RWPE1 (cell line): ENCODE measurements around the gene TLR9.
A peak's percentile ranks its signal among the peaks of the same experiment; 100 is the strongest.

ENCODE experiments used
- CTCF ChIA-PET: fragments of 350-600 bp; sonication (Branson Sonifier 250); formaldehyde crosslinking; extraction: SDS; loops from one replicate; lab custom pipeline; 2021; lab: Yijun Ruan, JAX
- POLR2A ChIA-PET: fragments of 400-600 bp; formaldehyde crosslinking; extraction: SDS; loops from one replicate; lab custom pipeline; 2020; ENCODE audit warnings: antibody characterized with exemption; ENCODE audit not compliant: low non-redundant PET; lab: Yijun Ruan, JAX
- DNase-seq: peaks from one replicate; pipeline ENCODE4 v3.0.0; 2012; ENCODE audit warnings: low spot score
- H3K27ac ChIP-seq: fragments of 450-650 bp; 2 replicates; pipeline ENCODE4 v1.5.1; 2017
- TF ChIP-seq, protein P1 (sequence below): fragments of 450-650 bp; conservative IDR thresholded peaks from 2 replicates; pipeline ENCODE4 v1.5.1; 2017; ENCODE audit warnings: low read depth, mild to moderate bottlenecking

The TLR9 gene

DNA sequence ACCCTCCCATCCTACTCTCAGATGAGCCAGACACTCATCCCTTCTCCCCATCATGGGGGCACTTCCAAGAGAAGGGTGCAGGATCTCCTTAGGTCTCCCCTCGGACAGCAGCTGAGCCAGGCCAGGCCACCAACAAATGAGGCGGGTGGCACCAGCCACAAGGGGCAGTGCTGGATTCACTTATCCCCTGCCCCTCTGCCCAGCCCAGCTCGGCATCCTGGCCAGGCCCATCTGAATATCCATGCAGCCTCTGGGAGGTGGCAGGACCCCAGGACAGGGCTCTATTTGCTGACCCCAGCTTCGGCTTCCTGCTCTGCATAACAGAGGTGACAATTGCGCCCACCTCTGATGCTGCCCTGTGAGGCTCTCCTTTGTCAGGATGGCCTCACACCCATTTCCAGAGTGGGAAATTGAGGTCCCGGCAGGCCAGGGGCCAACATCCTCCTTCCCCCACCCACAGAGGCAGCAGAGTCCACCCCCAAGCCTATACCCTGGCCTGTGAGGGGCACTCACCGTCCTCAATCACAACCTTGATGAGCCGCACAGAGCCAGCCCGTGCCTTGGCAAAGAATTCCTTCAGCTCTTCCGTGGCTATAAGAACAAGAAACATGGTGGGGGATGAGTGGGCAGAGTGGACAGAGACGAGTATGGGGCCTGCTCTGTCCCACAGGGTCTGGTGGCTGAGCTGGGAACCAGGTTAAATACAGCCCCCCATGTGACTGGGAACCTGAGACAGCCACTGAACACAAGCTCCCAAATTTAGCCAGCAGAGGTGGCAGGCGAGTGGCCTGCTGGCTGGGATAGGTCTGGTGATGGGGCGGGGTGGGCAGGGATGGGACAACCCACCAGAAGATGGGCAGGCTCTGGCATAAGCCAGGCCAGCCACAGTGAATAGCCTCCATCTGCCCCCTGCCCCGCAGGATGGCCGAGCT is 9.3 kb upstream of the TLR9 start:
- H3K27ac ChIP-seq, result peak overlapping the region; percentile 95
- TF ChIP-seq, protein P1, sequence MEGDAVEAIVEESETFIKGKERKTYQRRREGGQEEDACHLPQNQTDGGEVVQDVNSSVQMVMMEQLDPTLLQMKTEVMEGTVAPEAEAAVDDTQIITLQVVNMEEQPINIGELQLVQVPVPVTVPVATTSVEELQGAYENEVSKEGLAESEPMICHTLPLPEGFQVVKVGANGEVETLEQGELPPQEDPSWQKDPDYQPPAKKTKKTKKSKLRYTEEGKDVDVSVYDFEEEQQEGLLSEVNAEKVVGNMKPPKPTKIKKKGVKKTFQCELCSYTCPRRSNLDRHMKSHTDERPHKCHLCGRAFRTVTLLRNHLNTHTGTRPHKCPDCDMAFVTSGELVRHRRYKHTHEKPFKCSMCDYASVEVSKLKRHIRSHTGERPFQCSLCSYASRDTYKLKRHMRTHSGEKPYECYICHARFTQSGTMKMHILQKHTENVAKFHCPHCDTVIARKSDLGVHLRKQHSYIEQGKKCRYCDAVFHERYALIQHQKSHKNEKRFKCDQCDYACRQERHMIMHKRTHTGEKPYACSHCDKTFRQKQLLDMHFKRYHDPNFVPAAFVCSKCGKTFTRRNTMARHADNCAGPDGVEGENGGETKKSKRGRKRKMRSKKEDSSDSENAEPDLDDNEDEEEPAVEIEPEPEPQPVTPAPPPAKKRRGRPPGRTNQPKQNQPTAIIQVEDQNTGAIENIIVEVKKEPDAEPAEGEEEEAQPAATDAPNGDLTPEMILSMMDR, result no peak
- CTCF ChIA-PET, result interaction anchor here (0.7 kb wide), 1 partner anchor 52 kb away, joined by 3 read pairs; no protein-coding TSS in a partner anchor
- POLR2A ChIA-PET, result interaction anchor here (0.5 to 0.9 kb wide), 2 partner anchors 21 to 64 kb away, joined by 3 to 4 read pairs; no protein-coding TSS in a partner anchor
- no peak for DNase-seq

DNA sequence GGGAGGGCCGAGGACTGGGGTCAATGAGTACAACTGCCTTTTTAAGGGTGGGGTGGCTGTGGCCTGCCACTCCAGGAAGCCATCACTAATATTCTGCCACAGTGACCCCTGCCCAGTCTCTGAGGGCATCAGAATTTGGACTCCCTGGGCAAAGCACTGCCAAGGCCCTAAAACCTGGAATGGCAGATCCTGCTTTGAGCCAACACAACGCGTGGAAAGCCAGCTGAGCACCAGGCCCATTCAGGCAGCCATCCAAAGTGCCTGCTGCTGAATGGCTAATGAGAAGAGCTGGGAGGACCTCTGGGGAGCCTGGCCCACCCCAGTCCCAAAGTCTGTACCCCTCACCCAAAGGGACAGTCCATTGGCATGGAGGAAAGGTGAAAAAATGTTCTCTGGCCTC is 8.5 kb upstream of the TLR9 start:
- POLR2A ChIA-PET, result no interaction called here
- CTCF ChIA-PET, result interaction anchor here (0.5 kb wide), 1 partner anchor 105 kb away, joined by 4 read pairs; no protein-coding TSS in a partner anchor
- DNase-seq, result no peak
- peak overlapping the region; percentile 95 for H3K27ac ChIP-seq
- TF ChIP-seq, protein P1, result no peak

DNA sequence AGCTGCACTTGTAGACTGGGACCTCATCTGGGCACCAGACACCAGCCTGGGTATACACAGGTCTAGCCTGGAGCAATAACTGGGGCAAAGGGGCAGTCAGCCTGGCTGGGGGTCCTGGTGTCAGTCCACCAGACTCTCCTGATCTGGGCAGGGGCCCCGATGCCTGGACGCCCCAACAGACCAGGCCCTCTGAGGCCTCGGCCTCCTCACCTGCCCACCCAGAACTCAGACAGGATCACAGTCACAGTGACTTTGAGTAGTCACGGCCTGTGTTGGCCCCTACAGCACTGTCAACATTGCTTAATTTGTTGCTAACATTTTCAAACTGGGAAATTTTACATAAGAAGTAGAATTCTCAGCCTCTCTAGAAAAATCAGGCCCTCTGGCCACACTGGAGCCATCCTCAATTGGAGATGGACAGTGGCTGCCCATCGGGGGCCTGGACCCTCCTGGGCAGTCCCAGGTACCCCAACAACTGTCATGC is 7.7 kb upstream of the TLR9 start:
- H3K27ac ChIP-seq, result peak overlapping the region; percentile 95
- no peak for DNase-seq
- POLR2A ChIA-PET, result no interaction called here
- TF ChIP-seq, protein P1, result no peak
- CTCF ChIA-PET, result interaction anchor here (0.7 kb wide), 1 partner anchor 11 kb away, joined by 3 read pairs; no protein-coding TSS in a partner anchor

DNA sequence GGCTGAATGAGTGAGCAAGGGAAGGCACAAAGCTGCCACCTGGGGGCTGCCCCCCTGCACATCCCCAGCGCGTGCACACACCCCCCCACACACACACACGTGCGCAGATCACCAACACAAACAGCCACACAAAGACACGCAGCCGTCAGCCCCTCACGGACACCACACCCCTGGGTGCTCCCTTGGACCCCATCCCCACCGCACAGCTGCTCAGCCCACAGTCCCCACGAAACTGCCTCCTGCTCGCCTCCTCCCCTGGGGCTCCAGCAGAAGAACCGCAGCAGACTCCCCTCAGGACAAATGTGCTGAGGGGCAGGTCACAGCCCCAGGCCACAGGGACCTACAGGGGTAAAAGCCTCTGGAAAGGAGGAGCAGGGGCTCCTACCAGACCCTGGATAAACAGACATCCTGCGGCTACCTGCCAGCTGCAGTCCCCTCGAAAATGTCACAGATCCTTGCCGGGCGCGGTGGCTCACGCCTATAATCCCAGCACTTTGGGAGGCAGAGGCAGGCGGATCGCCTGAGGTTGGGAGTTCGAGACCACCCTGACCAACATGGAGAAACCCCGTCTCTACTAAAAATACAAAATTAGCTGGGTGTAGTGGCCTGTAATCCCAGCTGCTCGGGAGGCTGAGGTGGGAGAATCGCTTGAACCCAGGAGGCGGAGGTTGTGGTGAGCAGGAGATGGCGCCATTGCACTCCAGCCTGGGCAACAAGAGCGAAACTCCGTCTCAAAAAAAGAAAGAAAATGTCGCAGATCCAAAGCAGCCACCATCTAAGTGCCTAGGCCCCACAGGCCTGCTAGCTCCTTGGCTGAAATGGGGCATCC is 7.0 kb upstream of the TLR9 start:
- H3K27ac ChIP-seq, result peak overlapping the region; percentile 95
- POLR2A ChIA-PET, result no interaction called here
- CTCF ChIA-PET, result interaction anchor here (0.6 to 2.8 kb wide), 6 partner anchors 11 to 329 kb away, joined by 3 to 16 read pairs (median 4); no protein-coding TSS in a partner anchor
- TF ChIP-seq, protein P1, result peak; percentile 28
- DNase-seq, result no peak

DNA sequence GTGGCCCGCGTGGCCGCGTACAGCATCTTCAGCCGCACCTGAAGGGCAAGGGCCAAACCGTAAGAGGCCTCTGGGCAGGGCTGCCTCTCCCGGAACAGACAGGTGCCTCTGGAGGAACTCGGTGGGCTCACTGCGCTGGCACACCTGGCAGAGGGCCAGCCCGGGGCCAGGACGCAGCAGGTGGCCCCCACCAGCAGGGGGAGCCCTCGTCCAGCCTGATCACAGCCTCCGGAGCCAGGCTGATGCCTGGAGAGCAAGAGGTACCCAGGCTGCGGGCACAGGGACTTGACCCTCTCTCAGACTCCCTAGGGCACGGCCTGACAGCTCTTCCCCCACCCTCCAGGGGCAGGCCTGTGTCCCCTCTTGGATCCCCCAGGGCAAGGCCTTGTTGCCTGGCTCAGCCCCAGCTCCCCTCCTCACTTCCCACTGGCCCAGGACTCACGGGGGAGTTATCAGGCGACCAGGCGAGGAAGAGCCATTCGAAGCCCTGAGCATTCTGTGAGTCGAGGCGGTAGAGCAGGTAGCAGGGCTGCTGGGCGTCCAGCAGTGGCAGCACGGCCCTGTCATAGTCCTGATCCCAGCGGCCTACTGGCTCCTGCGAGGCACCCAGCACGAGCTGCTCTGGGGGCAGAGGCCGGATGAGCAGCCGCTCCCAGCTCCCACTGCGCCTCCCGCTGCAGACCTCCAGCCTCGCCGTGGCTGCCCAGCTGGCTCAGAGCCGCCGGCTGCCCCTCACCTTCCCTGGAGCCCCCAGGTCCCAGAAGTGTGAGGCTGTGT is 6.2 kb upstream of the TLR9 start:
- TF ChIP-seq, protein P1, result peak; percentile 82
- ChIA-PET CTCF (interaction anchor here (0.5 to 2.8 kb wide), 10 partner anchors 9 to 330 kb away, joined by 3 to 16 read pairs (median 4); no protein-coding TSS in a partner anchor), POLR2A (no interaction called here)
- H3K27ac ChIP-seq, result peak overlapping the region; percentile 95
- no peak for DNase-seq
